ENCODE data around the gene SGPP2. TPM values are rescaled to one million over a fixed set of nuclear protein-coding genes. Genes with fewer than 3 reads are reported as not detected.

The SGPP2 gene
- total RNA-seq, 2 experiments from 2014 or later, result 2.8 to 3.0 TPM

DNA sequence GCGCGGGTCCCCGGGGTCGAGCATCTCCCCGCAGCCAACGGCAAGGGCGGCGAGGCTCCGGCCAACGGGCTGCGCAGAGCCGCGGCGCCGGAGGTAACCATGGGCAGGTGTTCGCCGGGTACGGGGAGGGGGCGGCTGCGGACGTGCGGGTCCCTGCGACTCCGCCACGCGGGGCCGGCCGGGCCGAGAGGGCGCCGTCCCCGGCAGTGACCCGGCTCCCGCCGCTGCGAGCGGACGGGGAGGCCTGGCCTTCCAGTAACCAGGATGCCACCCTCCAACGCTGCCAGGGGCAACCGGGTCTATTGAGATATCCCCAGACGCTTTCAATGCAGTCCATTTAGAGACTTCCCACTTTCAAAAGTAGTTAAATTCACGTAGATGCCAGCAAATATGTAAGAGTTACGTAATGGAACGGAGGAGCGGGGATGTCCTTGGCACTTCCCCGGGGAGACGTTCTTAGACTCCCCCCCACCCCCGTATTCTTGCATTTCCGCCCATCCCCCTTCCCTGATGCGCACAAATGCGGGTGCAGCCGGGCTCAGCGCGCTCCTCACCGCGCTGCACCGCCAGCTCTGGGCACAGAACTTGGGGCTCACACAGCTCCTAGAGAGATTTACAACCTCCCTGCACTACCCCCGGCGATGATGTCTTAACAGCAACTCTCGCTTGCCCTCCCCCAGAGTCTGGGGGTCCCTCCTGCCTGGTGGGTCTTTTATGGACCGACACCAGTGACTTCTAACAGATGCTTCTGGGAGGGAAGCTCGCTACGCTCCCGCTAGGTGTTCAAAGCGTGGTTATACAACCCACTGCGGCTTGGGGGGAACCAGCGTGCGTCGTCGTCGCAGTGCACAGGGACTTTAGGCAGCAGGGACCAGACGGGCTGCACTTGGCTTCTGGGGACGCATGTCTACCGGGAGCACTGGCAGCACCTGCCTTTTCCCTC lies 657 bp downstream of the SGPP2 start:
- H3K9me3 Mint-ChIP-seq, result peaks cover 1% of the 10 kb centered on the region
- H3K36me3 Mint-ChIP-seq (ENCODE audit: low read depth), result peaks cover 7% of the 10 kb centered on the region
- CTCF ChIA-PET, result no interaction called here
- TF ChIP-seq, protein P1, sequence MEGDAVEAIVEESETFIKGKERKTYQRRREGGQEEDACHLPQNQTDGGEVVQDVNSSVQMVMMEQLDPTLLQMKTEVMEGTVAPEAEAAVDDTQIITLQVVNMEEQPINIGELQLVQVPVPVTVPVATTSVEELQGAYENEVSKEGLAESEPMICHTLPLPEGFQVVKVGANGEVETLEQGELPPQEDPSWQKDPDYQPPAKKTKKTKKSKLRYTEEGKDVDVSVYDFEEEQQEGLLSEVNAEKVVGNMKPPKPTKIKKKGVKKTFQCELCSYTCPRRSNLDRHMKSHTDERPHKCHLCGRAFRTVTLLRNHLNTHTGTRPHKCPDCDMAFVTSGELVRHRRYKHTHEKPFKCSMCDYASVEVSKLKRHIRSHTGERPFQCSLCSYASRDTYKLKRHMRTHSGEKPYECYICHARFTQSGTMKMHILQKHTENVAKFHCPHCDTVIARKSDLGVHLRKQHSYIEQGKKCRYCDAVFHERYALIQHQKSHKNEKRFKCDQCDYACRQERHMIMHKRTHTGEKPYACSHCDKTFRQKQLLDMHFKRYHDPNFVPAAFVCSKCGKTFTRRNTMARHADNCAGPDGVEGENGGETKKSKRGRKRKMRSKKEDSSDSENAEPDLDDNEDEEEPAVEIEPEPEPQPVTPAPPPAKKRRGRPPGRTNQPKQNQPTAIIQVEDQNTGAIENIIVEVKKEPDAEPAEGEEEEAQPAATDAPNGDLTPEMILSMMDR (IDR thresholded peaks at IDR 0.05), result no peak
- peak; percentile 19 for ATAC-seq
- H3K27me3 Mint-ChIP-seq, result peaks cover 49% of the 10 kb centered on the region
- peak; percentile 27 for DNase-seq
- intact Hi-C loops (cut with micrococcal nuclease), result loop anchor here (10.0 kb wide), 1 partner anchor 110 kb away; no protein-coding TSS in a partner anchor
- POLR2A ChIA-PET, result no interaction called here
- peak overlapping the region; percentile 75 for H3K4me3 Mint-ChIP-seq
- peaks cover 38% of the 10 kb centered on the region for H3K4me1 Mint-ChIP-seq (ENCODE audit: low read depth)
- peak overlapping the region; percentile 78 for H3K27ac Mint-ChIP-seq

- intact Hi-C loops (cut with micrococcal nuclease), result loop anchor here (10.0 kb wide), 1 partner anchor 113 kb away; no protein-coding TSS in a partner anchor
- Mint-ChIP-seq H3K4me1 (ENCODE audit: low read depth) (peaks cover 35% of the 10 kb centered on the region), H3K9me3 (peaks cover 1% of the 10 kb centered on the region), H3K4me3 (no peak overlapping the region), H3K36me3 (ENCODE audit: low read depth) (peaks cover 7% of the 10 kb centered on the region), H3K27ac (no peak overlapping the region), H3K27me3 (peaks cover 30% of the 10 kb centered on the region)
- TF ChIP-seq, protein P1 (IDR thresholded peaks at IDR 0.05), result no peak
- ATAC-seq, result no peak
- ChIA-PET CTCF (no interaction called here), POLR2A (no interaction called here)
- no peak for DNase-seq
Observed at GRCh38 chr2:222427646-222428301, 3.4 kb downstream of the SGPP2 start.

GRCh38 chr2:222430071-222430470 lies 5.7 kb downstream of the SGPP2 start:
- TF ChIP-seq, protein P1 (IDR thresholded peaks at IDR 0.05), result no peak
- Mint-ChIP-seq H3K4me1 (ENCODE audit: low read depth) (peaks cover 20% of the 10 kb centered on the region), H3K9me3 (peaks cover 1% of the 10 kb centered on the region), H3K27ac (no peak overlapping the region), H3K36me3 (ENCODE audit: low read depth) (peaks cover 2% of the 10 kb centered on the region), H3K27me3 (peaks cover 15% of the 10 kb centered on the region), H3K4me3 (no peak overlapping the region)
- ChIA-PET CTCF (no interaction called here), POLR2A (no interaction called here)
- intact Hi-C loops (cut with micrococcal nuclease), result no loop called here
- DNase-seq (no peak), ATAC-seq (no peak)

DNA sequence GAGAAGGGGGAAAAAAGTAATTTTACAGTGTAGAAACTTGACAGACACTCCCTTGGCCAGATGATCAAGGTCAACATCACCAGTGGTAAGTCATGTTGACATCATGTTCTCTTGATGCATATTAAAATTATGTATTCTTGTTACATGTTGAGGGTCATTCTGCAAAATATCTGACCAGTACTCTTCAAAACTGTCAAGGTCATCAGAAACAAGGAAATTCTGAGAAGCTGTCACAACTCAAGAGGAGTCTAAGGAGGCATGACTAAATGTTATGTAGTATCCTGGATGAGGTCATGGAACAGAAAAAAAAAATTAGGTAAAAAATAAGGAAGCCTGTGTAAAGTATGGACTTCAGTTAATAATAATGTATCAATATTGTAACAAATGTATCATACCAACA lies 6.3 kb downstream of the SGPP2 start:
- ATAC-seq (no peak), DNase-seq (no peak)
- H3K27me3 Mint-ChIP-seq, result peaks cover 10% of the 10 kb centered on the region
- H3K9me3 Mint-ChIP-seq, result peaks cover 1% of the 10 kb centered on the region
- TF ChIP-seq, protein P1 (IDR thresholded peaks at IDR 0.05), result no peak
- no peak overlapping the region for H3K27ac Mint-ChIP-seq
- H3K36me3 Mint-ChIP-seq (ENCODE audit: low read depth), result no peaks in the 10 kb centered on the region
- ChIA-PET POLR2A (no interaction called here), CTCF (no interaction called here)
- intact Hi-C loops (cut with micrococcal nuclease), result no loop called here
- no peak overlapping the region for H3K4me3 Mint-ChIP-seq
- H3K4me1 Mint-ChIP-seq (ENCODE audit: low read depth), result peaks cover 18% of the 10 kb centered on the region

DNA sequence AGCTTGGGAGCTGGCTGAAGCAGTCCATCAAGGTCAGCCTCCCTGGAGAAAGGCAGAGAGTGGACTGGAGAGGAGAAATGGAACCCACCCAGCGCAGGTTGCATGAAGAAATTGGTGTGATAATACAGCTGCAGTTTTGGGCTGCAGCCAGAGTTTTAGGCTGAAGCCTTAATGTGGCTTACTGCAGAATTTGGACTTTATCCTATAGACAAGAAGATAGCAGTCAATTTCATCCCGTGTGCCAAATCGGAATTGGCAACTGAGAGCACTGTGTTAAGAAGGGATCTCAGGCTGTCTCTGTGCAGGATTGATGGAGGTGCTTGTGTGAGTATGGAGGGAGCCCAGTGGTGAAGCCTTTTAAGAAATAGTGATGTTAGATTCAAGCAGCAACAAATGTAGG lies 7.5 kb downstream of the SGPP2 start:
- H3K27me3 Mint-ChIP-seq, result peaks cover 3% of the 10 kb centered on the region
- no peak overlapping the region for H3K4me3 Mint-ChIP-seq
- H3K27ac Mint-ChIP-seq, result no peak overlapping the region
- ChIA-PET CTCF (no interaction called here), POLR2A (no interaction called here)
- peaks cover 1% of the 10 kb centered on the region for H3K9me3 Mint-ChIP-seq
- no peak for DNase-seq
- ATAC-seq, result no peak
- intact Hi-C loops (cut with micrococcal nuclease), result no loop called here
- TF ChIP-seq, protein P1 (IDR thresholded peaks at IDR 0.05), result no peak
- H3K4me1 Mint-ChIP-seq (ENCODE audit: low read depth), result peaks cover 11% of the 10 kb centered on the region
- H3K36me3 Mint-ChIP-seq (ENCODE audit: low read depth), result no peaks in the 10 kb centered on the region
